Measurements from ENCODE around the gene TM9SF1.

- no peak for TF ChIP-seq CTCF (IDR thresholded peaks at IDR 0.05)
- TF ChIP-seq POLR2AphosphoS5 (IDR thresholded peaks at IDR 0.05) = no peak
Observed at GRCh38 chr14:24155100-24155499, 40.1 kb downstream of the TM9SF1 start.

All from upper lobe of left lung (tissue), 4 donors.